SJCRH30 (cell line): ENCODE measurements around the gene ZNF800. TPM values are rescaled to one million over a fixed set of nuclear protein-coding genes. Genes with fewer than 3 reads are reported as not detected.
"Not testable (repeated sequence)": the region's sequence is repeated elsewhere in the genome, so short reads cannot be mapped to it uniquely, and the experiment has no call there.

ENCODE experiments used
- DNase-seq, 2 experiments: peaks; one replicate each; pipeline ENCODE4 v3.0.0-alpha.2; 2015 to 2020
- H3K27ac ChIP-seq: fragments of 250-450 bp; sonication (Bioruptor Pico); 2 replicates; pipeline ENCODE4 v1.5.1; 2020; ENCODE audit warnings: mild to moderate bottlenecking, moderate library complexity
- H3K27me3 ChIP-seq: fragments of 250-450 bp; sonication (Bioruptor Pico); 2 replicates; pipeline ENCODE4 v1.5.1; 2020; ENCODE audit warnings: mild to moderate bottlenecking, moderate library complexity
- H3K36me3 ChIP-seq: fragments of 250-450 bp; sonication (Bioruptor Pico); 2 replicates; pipeline ENCODE4 v1.5.1; 2020; ENCODE audit warnings: mild to moderate bottlenecking, moderate library complexity
- H3K4me1 ChIP-seq: fragments of 250-450 bp; sonication (Bioruptor Pico); 2 replicates; pipeline ENCODE4 v1.5.1; 2020; ENCODE audit warnings: mild to moderate bottlenecking, moderate library complexity
- H3K4me3 ChIP-seq: fragments of 250-450 bp; sonication (Bioruptor Pico); 2 replicates; pipeline ENCODE4 v1.5.1; 2020; ENCODE audit warnings: mild to moderate bottlenecking, moderate library complexity
- H3K9me3 ChIP-seq: fragments of 250-450 bp; sonication (Bioruptor Pico); replicated peaks from 2 replicates; pipeline ENCODE4 v1.5.1; 2020; ENCODE audit warnings: mild to moderate bottlenecking, moderate library complexity
- total RNA-seq: library from RNA; depleted of rRNA; stranded (reverse); fragments of >200 nt; shearing (Covaris generic); gene quantifications from 2 replicates; pipeline ENCODE4 v1.2.3, GENCODE V29; 2014; rRNA removed

Gene ZNF800
- total RNA-seq: 25.5 and 30.1 TPM in 2 replicates

- DNase-seq: peak; percentile 90 to 92
- H3K27me3 ChIP-seq: no peaks in the 10 kb centered on the region
- peaks cover 3% of the 10 kb centered on the region; the same call in 1 of the 2 replicates for H3K4me1 ChIP-seq
- peak within 1 kb of the TSS; percentile 97 for H3K4me3 ChIP-seq
- peaks cover 23% of the 10 kb centered on the region for H3K36me3 ChIP-seq
- H3K27ac ChIP-seq: peak within 1 kb of the TSS; percentile 78
- no peaks in the 10 kb centered on the region for H3K9me3 ChIP-seq
These were observed at the start of gene ZNF800 for GRCh38 chr7:127392566-127393367. Gene ZNF800, minus strand, starts transcription at chr7:127392708. Its CDS starts 1,151 bp downstream, at chr7:127391557.

GRCh38 chr7:127440206-127440605, 47.7 kb upstream of the ZNF800 start:
- no peak overlapping the region for H3K4me3 ChIP-seq
- no peaks in the 10 kb centered on the region for H3K36me3 ChIP-seq
- no peak overlapping the region for H3K27ac ChIP-seq
- no peaks in the 10 kb centered on the region for H3K27me3 ChIP-seq
- no peak for DNase-seq
- H3K9me3 ChIP-seq: no peaks in the 10 kb centered on the region
- H3K4me1 ChIP-seq: peaks cover 12% of the 10 kb centered on the region

GRCh38 chr7:127438836-127439235, 46.3 kb upstream of the ZNF800 start:
- Histone ChIP-seq H3K4me1 (peaks cover 12% of the 10 kb centered on the region), H3K27me3 (no peaks in the 10 kb centered on the region), H3K9me3 (no peaks in the 10 kb centered on the region), H3K36me3 (no peaks in the 10 kb centered on the region), H3K4me3 (no peak overlapping the region), H3K27ac (no peak overlapping the region)
- DNase-seq: no peak

GRCh38 chr7:127437837-127438236, 45.3 kb upstream of the ZNF800 start:
- Histone ChIP-seq H3K9me3 (no peaks in the 10 kb centered on the region; the same call in 1 of the 2 replicates), H3K4me1 (peaks cover 12% of the 10 kb centered on the region), H3K27me3 (no peaks in the 10 kb centered on the region), H3K36me3 (no peaks in the 10 kb centered on the region), H3K27ac (no peak overlapping the region), H3K4me3 (no peak overlapping the region)
- DNase-seq: peak in 1 of 2 experiments; percentile 40

- Histone ChIP-seq H3K36me3 (no peaks in the 10 kb centered on the region), H3K27me3 (no peaks in the 10 kb centered on the region), H3K4me1 (peaks cover 12% of the 10 kb centered on the region), H3K9me3 (no peaks in the 10 kb centered on the region; the same call in 1 of the 2 replicates), H3K4me3 (no peak overlapping the region), H3K27ac (no peak overlapping the region)
- DNase-seq: no peak
These were observed 44.7 kb upstream of the ZNF800 start for GRCh38 chr7:127437241-127437640.

- not testable (repeated sequence) for DNase-seq
These were observed 36.8 kb upstream of the ZNF800 start for GRCh38 chr7:127429281-127429680.

GRCh38 chr7:127419196-127419595, 26.7 kb upstream of the ZNF800 start:
- Histone ChIP-seq H3K27me3 (0 out of 2 replicates have a peak, but pooled peaks cover 2% of the 10 kb centered on the region), H3K9me3 (no peaks in the 10 kb centered on the region), H3K36me3 (no peaks in the 10 kb centered on the region; the same call in 1 of the 2 replicates), H3K27ac (no peak overlapping the region), H3K4me1 (no peaks in the 10 kb centered on the region), H3K4me3 (no peak overlapping the region)
- no peak for DNase-seq

More at GRCh38 chr7:127429281-127429680, 36.8 kb upstream of the ZNF800 start:
- not testable (repeated sequence) for H3K4me1 ChIP-seq, H3K27ac ChIP-seq, H3K27me3 ChIP-seq, H3K4me3 ChIP-seq, H3K36me3 ChIP-seq, H3K9me3 ChIP-seq

GRCh38 chr7:127418459-127418858, 26.0 kb upstream of the ZNF800 start:
- Histone ChIP-seq H3K36me3 (no peaks in the 10 kb centered on the region; the same call in 1 of the 2 replicates), H3K4me1 (no peaks in the 10 kb centered on the region)

GRCh38 chr7:127417346-127417745, 24.8 kb upstream of the ZNF800 start:
- Histone ChIP-seq H3K4me1 (no peaks in the 10 kb centered on the region), H3K27ac (no peak overlapping the region), H3K4me3 (no peak overlapping the region), H3K27me3 (0 out of 2 replicates have a peak, but pooled peaks cover 2% of the 10 kb centered on the region), H3K36me3 (no peaks in the 10 kb centered on the region; the same call in 1 of the 2 replicates), H3K9me3 (no peaks in the 10 kb centered on the region)
- DNase-seq: no peak

More at GRCh38 chr7:127418459-127418858, 26.0 kb upstream of the ZNF800 start:
- H3K4me3 ChIP-seq: no peak overlapping the region
- no peak overlapping the region for H3K27ac ChIP-seq
- no peak for DNase-seq
- no peaks in the 10 kb centered on the region for H3K9me3 ChIP-seq
- 0 out of 2 replicates have a peak, but pooled peaks cover 2% of the 10 kb centered on the region for H3K27me3 ChIP-seq

GRCh38 chr7:127415060-127415742, 22.7 kb upstream of the ZNF800 start:
- Histone ChIP-seq H3K4me3 (no peak overlapping the region), H3K4me1 (no peaks in the 10 kb centered on the region), H3K27ac (no peak overlapping the region), H3K27me3 (0 out of 2 replicates have a peak, but pooled peaks cover 2% of the 10 kb centered on the region), H3K36me3 (no peaks in the 10 kb centered on the region; the same call in 1 of the 2 replicates), H3K9me3 (no peaks in the 10 kb centered on the region)
- no peak for DNase-seq

- H3K4me1 ChIP-seq: no peaks in the 10 kb centered on the region
- DNase-seq: no peak
- H3K4me3 ChIP-seq: no peak overlapping the region
- no peak overlapping the region for H3K27ac ChIP-seq
- H3K36me3 ChIP-seq: no peaks in the 10 kb centered on the region; the same call in 1 of the 2 replicates
- H3K9me3 ChIP-seq: no peaks in the 10 kb centered on the region
- 0 out of 2 replicates have a peak, but pooled peaks cover 2% of the 10 kb centered on the region for H3K27me3 ChIP-seq
These were observed 21.5 kb upstream of the ZNF800 start for GRCh38 chr7:127413962-127414361.

- no peaks in the 10 kb centered on the region for H3K4me1 ChIP-seq
- H3K27ac ChIP-seq: no peak overlapping the region
- DNase-seq: no peak
- H3K27me3 ChIP-seq: 0 out of 2 replicates have a peak, but pooled peaks cover 2% of the 10 kb centered on the region
- no peak overlapping the region for H3K4me3 ChIP-seq
- no peaks in the 10 kb centered on the region; the same call in 1 of the 2 replicates for H3K36me3 ChIP-seq
- no peaks in the 10 kb centered on the region for H3K9me3 ChIP-seq
These were observed 20.8 kb upstream of the ZNF800 start for GRCh38 chr7:127413326-127413725.

- no peaks in the 10 kb centered on the region for H3K27me3 ChIP-seq
- H3K4me1 ChIP-seq: no peaks in the 10 kb centered on the region
- H3K4me3 ChIP-seq: no peak overlapping the region
- no peak overlapping the region for H3K27ac ChIP-seq
- no peaks in the 10 kb centered on the region for H3K36me3 ChIP-seq
- no peaks in the 10 kb centered on the region for H3K9me3 ChIP-seq
- no peak for DNase-seq
These were observed 18.7 kb upstream of the ZNF800 start for GRCh38 chr7:127411176-127411575.

- DNase-seq: peak in 1 of 2 experiments; percentile 18
- Histone ChIP-seq H3K27me3 (no peaks in the 10 kb centered on the region), H3K4me1 (no peaks in the 10 kb centered on the region), H3K9me3 (no peaks in the 10 kb centered on the region), H3K36me3 (no peaks in the 10 kb centered on the region), H3K27ac (no peak overlapping the region), H3K4me3 (no peak overlapping the region)
These were observed 17.1 kb upstream of the ZNF800 start for GRCh38 chr7:127409629-127410028.
